SK-N-SH treated with all-trans-retinoic acid at 6 μM for 48 hours (cell line): ENCODE measurements around the gene SMARCAL1.

Experiments used
- ATAC-seq: fragments of 200-7000 bp; cut with Tn5 transposase; 3 replicates; pipeline ENCODE4 v1.9.1; 2020; ENCODE audit warnings: mild to moderate bottlenecking, moderate library complexity
- ARNTL ChIP-seq: fragments of 450-650 bp; formaldehyde crosslinking; IDR thresholded peaks from 2 replicates; pipeline ENCODE4 v1.5.0; 2020; ENCODE audit warnings: low read depth, mild to moderate bottlenecking, moderate library complexity, borderline replicate concordance
- CREB5 ChIP-seq: fragments of 250-450 bp; sonication (Bioruptor Pico); IDR thresholded peaks from 2 replicates; pipeline ENCODE4 v1.5.1; 2020; ENCODE audit warnings: low read depth, mild to moderate bottlenecking, moderate library complexity
- CSDC2 ChIP-seq: fragments of 250-450 bp; sonication (Bioruptor Pico); IDR thresholded peaks from 2 replicates; pipeline ENCODE4 v1.5.0; 2020; ENCODE audit warnings: mild to moderate bottlenecking, moderate library complexity
- CSRNP3 ChIP-seq: fragments of 250-450 bp; sonication (Bioruptor Pico); IDR thresholded peaks from 2 replicates; pipeline ENCODE4 v1.5.1; 2021; ENCODE audit warnings: mild to moderate bottlenecking, moderate library complexity
- ESRRG ChIP-seq: fragments of 250-450 bp; sonication (Bioruptor Pico); IDR thresholded peaks from 2 replicates; pipeline ENCODE4 v1.6.1; 2021; ENCODE audit warnings: mild to moderate bottlenecking
- GLIS3 ChIP-seq: fragments of 250-450 bp; sonication (Bioruptor Pico); IDR thresholded peaks from 2 replicates; pipeline ENCODE4 v1.5.0; 2020; ENCODE audit warnings: mild to moderate bottlenecking, moderate library complexity
- ISL1 ChIP-seq: fragments of 250-450 bp; sonication (Bioruptor Pico); IDR thresholded peaks from 2 replicates; pipeline ENCODE4 v2.1.2; 2022; ENCODE audit warnings: mild to moderate bottlenecking, moderate library complexity
- PATZ1 ChIP-seq: fragments of 250-450 bp; sonication (Bioruptor Pico); IDR thresholded peaks from 2 replicates; pipeline ENCODE4 v1.8.0; 2020; ENCODE audit warnings: mild to moderate bottlenecking, moderate library complexity, borderline replicate concordance
- POU6F1 ChIP-seq: fragments of 250-450 bp; sonication (Bioruptor Pico); IDR thresholded peaks from 2 replicates; pipeline ENCODE4 v1.8.0; 2021; ENCODE audit warnings: low read depth, mild to moderate bottlenecking, moderate library complexity, borderline replicate concordance
- PPARA ChIP-seq: fragments of 250-450 bp; sonication (Bioruptor Pico); IDR thresholded peaks from 2 replicates; pipeline ENCODE4 v1.5.0; 2020; ENCODE audit warnings: mild to moderate bottlenecking, borderline replicate concordance
- RARB ChIP-seq: fragments of 250-450 bp; sonication (Bioruptor Pico); IDR thresholded peaks from 2 replicates; pipeline ENCODE4 v1.8.0; 2021; ENCODE audit warnings: mild to moderate bottlenecking, moderate library complexity
- SNAI2 ChIP-seq: fragments of 250-450 bp; sonication (Bioruptor Pico); IDR thresholded peaks from 2 replicates; pipeline ENCODE4 v1.5.0; 2020; ENCODE audit warnings: mild to moderate bottlenecking, moderate library complexity
- TCF4 ChIP-seq: fragments of 250-450 bp; sonication (Bioruptor Pico); IDR thresholded peaks from 2 replicates; pipeline ENCODE4 v1.8.0; 2021; ENCODE audit warnings: mild to moderate bottlenecking, moderate library complexity, borderline replicate concordance
- TOX ChIP-seq: fragments of 250-450 bp; sonication (Bioruptor Pico); IDR thresholded peaks from 2 replicates; pipeline ENCODE4 v1.8.0; 2021; ENCODE audit warnings: mild to moderate bottlenecking, moderate library complexity, borderline replicate concordance
- TSHZ2 ChIP-seq: fragments of 250-450 bp; sonication (Bioruptor Pico); IDR thresholded peaks from 2 replicates; pipeline ENCODE4 v1.5.0; 2020; ENCODE audit warnings: mild to moderate bottlenecking, moderate library complexity
- ZC3H10 ChIP-seq: fragments of 250-450 bp; sonication (Bioruptor Pico); IDR thresholded peaks from 2 replicates; pipeline ENCODE4 v1.5.1; 2021; ENCODE audit warnings: mild to moderate bottlenecking, moderate library complexity
- ZFP30 ChIP-seq: fragments of 450-650 bp; formaldehyde crosslinking; IDR thresholded peaks from 2 replicates; pipeline ENCODE4 v1.5.0; 2022; ENCODE audit warnings: mild to moderate bottlenecking, moderate library complexity
- ZNF565 ChIP-seq: fragments of 450-650 bp; formaldehyde crosslinking; conservative IDR thresholded peaks from 2 replicates; pipeline ENCODE4 v1.5.0; 2020; ENCODE audit warnings: low read depth, mild to moderate bottlenecking, moderate library complexity
- ZNF70 ChIP-seq: fragments of 450-650 bp; formaldehyde crosslinking; IDR thresholded peaks from 2 replicates; pipeline ENCODE4 v1.5.0; 2020; ENCODE audit warnings: mild to moderate bottlenecking, moderate library complexity
- ZNF8 ChIP-seq: fragments of 450-650 bp; formaldehyde crosslinking; IDR thresholded peaks from 2 replicates; pipeline ENCODE4 v1.5.0; 2020; ENCODE audit warnings: mild to moderate bottlenecking, moderate library complexity

Gene SMARCAL1

GRCh38 chr2:216467845-216468244 is 55.6 kb downstream of the SMARCAL1 start:
- ATAC-seq: no peak
- TF ChIP-seq PPARA (CRISPR knock-in tag): no peak
- TF ChIP-seq TSHZ2: no peak
- TF ChIP-seq ISL1 (CRISPR knock-in tag): no peak
- TF ChIP-seq ZNF8 (CRISPR knock-in tag): no peak
- no peak for TF ChIP-seq ZC3H10
- TF ChIP-seq GLIS3 (CRISPR knock-in tag): no peak
- TF ChIP-seq SNAI2: no peak
- TF ChIP-seq CREB5 (CRISPR knock-in tag): no peak
- TF ChIP-seq RARB (CRISPR knock-in tag): no peak
- TF ChIP-seq ESRRG (CRISPR knock-in tag): no peak
- TF ChIP-seq TOX (CRISPR knock-in tag): no peak
- no peak for TF ChIP-seq ZNF565 (CRISPR knock-in tag)
- TF ChIP-seq CSRNP3 (CRISPR knock-in tag): no peak
- TF ChIP-seq ARNTL (CRISPR knock-in tag): no peak
- TF ChIP-seq CSDC2: no peak
- no peak for TF ChIP-seq POU6F1 (CRISPR knock-in tag)
- no peak for TF ChIP-seq TCF4 (CRISPR knock-in tag)

- no peak for TF ChIP-seq CSDC2
- no peak for TF ChIP-seq CSRNP3 (CRISPR knock-in tag)
- TF ChIP-seq ZC3H10: no peak
- no peak for TF ChIP-seq CREB5 (CRISPR knock-in tag)
- no peak for TF ChIP-seq TCF4 (CRISPR knock-in tag)
- TF ChIP-seq GLIS3 (CRISPR knock-in tag): no peak
These were observed 57.4 kb downstream of the SMARCAL1 start for GRCh38 chr2:216469661-216470060.

GRCh38 chr2:216473187-216473586 is 60.9 kb downstream of the SMARCAL1 start:
- ATAC-seq: no peak
- no peak for TF ChIP-seq CREB5 (CRISPR knock-in tag)
- no peak for TF ChIP-seq ZFP30 (CRISPR knock-in tag)
- TF ChIP-seq PATZ1 (CRISPR knock-in tag): no peak
- no peak for TF ChIP-seq ESRRG (CRISPR knock-in tag)
- no peak for TF ChIP-seq GLIS3 (CRISPR knock-in tag)
- TF ChIP-seq TOX (CRISPR knock-in tag): no peak
- TF ChIP-seq ZNF70 (CRISPR knock-in tag): no peak
- TF ChIP-seq ISL1 (CRISPR knock-in tag): no peak
- no peak for TF ChIP-seq POU6F1 (CRISPR knock-in tag)
- no peak for TF ChIP-seq CSDC2
- no peak for TF ChIP-seq ZNF565 (CRISPR knock-in tag)
- no peak for TF ChIP-seq ZNF8 (CRISPR knock-in tag)

More at GRCh38 chr2:216469661-216470060, 57.4 kb downstream of the SMARCAL1 start:
- no peak for ATAC-seq
